Measurements from ENCODE around the gene ARMC5.

ARMC5 gene

GRCh38 chr16:31460582-31461002 is 1.3 kb downstream of the ARMC5 start:
- no peak for DNase-seq (ENCODE audit: low read depth in 3 of 3)

- no peak for DNase-seq (ENCODE audit: low read depth in 3 of 3)
Measured at GRCh38 chr16:31461201-31461920, 2.1 kb downstream of the ARMC5 start.

GRCh38 chr16:31461921-31462804 is 2.9 kb downstream of the ARMC5 start:
- no peak for DNase-seq (ENCODE audit: low read depth in 3 of 3)

- no peak for DNase-seq (ENCODE audit: low read depth in 3 of 3)
Measured at GRCh38 chr16:31464348-31464769, 5.1 kb downstream of the ARMC5 start.

GRCh38 chr16:31464781-31465260 is 5.5 kb downstream of the ARMC5 start:
- no peak for DNase-seq (ENCODE audit: low read depth in 3 of 3)

- no peak for DNase-seq (ENCODE audit: low read depth in 3 of 3)
Measured at GRCh38 chr16:31465788-31466370, 6.6 kb downstream of the ARMC5 start.

GRCh38 chr16:31466381-31466841 is 7.1 kb downstream of the ARMC5 start:
- no peak for DNase-seq (ENCODE audit: low read depth in 3 of 3)

- DNase-seq (ENCODE audit: low read depth in 3 of 3), result no peak
Measured at GRCh38 chr16:31467151-31467773, 8.0 kb downstream of the ARMC5 start.

GRCh38 chr16:31467858-31468257 is 8.6 kb downstream of the ARMC5 start:
- DNase-seq (ENCODE audit: low read depth in 3 of 3), result no peak

- DNase-seq (ENCODE audit: low read depth in 3 of 3), result no peak
Measured at GRCh38 chr16:31470615-31471014, 11.3 kb downstream of the ARMC5 start.

GRCh38 chr16:31471241-31471874 is 12.1 kb downstream of the ARMC5 start:
- DNase-seq (ENCODE audit: low read depth in 3 of 3), result no peak

GRCh38 chr16:31471875-31472708 is 12.8 kb downstream of the ARMC5 start, which contains the start of gene TGFB1I1:
Gene TGFB1I1, plus strand, starts transcription at chr16:31472152. Its CDS starts 37 bp downstream, at chr16:31472189.
- DNase-seq (ENCODE audit: low read depth in 3 of 3), result no peak

- peak in 1 of 3 donors; percentile 51 for DNase-seq (ENCODE audit: low read depth in 3 of 3)
Measured at GRCh38 chr16:31472709-31473203, 13.5 kb downstream of the ARMC5 start.

GRCh38 chr16:31473264-31473984 is 14.1 kb downstream of the ARMC5 start:
- no peak for DNase-seq (ENCODE audit: low read depth in 3 of 3)

GRCh38 chr16:31474173-31474714 is 14.9 kb downstream of the ARMC5 start:
- DNase-seq (ENCODE audit: low read depth in 3 of 3), result no peak

GRCh38 chr16:31474773-31475738 is 15.8 kb downstream of the ARMC5 start:
- no peak for DNase-seq (ENCODE audit: low read depth in 3 of 3)

- DNase-seq (ENCODE audit: low read depth in 3 of 3), result no peak
Measured at GRCh38 chr16:31475946-31476302, 16.6 kb downstream of the ARMC5 start.
